Hepatocyte (in vitro differentiated cells): ENCODE data around the gene LMBRD2.

Experiments
- EZH2 ChIP-seq: fragments of 200-600 bp; sonication (generic); IDR thresholded peaks from 2 replicates; pipeline ENCODE4 v1.6.1; 2016; ENCODE audit warnings: antibody characterized with exemption, mild to moderate bottlenecking, borderline replicate concordance
- EZH2phosphoT487 ChIP-seq: fragments of 200-600 bp; sonication (generic); IDR thresholded peaks from one replicate; pipeline ENCODE4 v1.6.1; 2018; ENCODE audit warnings: antibody characterized with exemption, mild to moderate bottlenecking, low read depth, moderate library complexity; ENCODE audit not compliant: unreplicated experiment, severe bottlenecking
- TF ChIP-seq, protein P1 (sequence below): fragments of 200-600 bp; sonication (generic); IDR thresholded peaks from 2 replicates; pipeline ENCODE4 v1.5.1; 2016; ENCODE audit warnings: antibody characterized with exemption, mild to moderate bottlenecking; ENCODE audit not compliant: poor library complexity

DNA sequence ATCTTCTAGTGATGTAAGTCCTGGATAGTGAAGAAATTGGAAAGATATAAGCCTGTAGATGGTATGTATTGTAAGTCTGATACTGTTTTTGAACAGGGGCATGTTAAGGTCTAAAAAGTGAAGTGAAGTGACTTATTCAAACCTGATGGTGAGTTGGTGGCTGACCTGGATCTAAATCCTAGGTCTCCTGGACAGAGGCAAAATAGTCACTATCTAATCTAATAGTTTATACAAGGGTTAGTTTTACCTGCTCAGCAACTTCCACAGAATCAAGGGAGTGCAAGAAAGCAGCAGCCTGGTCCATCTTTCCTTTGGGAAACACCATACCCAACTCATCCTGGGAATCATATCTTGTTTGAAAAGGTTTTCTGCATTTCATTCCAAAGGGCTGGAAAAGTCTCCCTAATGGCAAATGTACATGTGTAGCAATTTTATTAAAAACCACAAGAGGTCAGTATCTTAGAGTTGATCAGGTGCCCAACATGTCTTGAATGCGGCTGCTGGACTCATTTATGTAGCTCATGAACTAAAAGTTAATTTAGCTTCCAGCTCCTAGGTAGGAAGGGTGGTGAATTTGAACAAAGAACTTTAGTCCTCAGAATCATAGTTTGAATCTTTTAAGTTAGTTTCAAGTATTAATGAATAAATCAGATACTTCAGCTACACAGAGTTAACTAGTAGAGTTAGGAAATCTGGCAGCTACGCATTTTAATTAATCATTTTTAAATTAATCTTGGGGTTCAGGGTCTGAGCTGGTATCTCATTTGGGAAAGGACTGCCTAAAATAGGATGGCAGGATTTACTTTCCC lies 26.2 kb upstream of the LMBRD2 start:
- TF ChIP-seq, protein P1, sequence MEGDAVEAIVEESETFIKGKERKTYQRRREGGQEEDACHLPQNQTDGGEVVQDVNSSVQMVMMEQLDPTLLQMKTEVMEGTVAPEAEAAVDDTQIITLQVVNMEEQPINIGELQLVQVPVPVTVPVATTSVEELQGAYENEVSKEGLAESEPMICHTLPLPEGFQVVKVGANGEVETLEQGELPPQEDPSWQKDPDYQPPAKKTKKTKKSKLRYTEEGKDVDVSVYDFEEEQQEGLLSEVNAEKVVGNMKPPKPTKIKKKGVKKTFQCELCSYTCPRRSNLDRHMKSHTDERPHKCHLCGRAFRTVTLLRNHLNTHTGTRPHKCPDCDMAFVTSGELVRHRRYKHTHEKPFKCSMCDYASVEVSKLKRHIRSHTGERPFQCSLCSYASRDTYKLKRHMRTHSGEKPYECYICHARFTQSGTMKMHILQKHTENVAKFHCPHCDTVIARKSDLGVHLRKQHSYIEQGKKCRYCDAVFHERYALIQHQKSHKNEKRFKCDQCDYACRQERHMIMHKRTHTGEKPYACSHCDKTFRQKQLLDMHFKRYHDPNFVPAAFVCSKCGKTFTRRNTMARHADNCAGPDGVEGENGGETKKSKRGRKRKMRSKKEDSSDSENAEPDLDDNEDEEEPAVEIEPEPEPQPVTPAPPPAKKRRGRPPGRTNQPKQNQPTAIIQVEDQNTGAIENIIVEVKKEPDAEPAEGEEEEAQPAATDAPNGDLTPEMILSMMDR, result peak; percentile 66
- no peak for TF ChIP-seq EZH2
- no peak for TF ChIP-seq EZH2phosphoT487
